HEK293 (cell line): Measurements from ENCODE around the gene SLC40A1.

Source experiments
- CTCF ChIA-PET: fragments of 350-600 bp; formaldehyde crosslinking; extraction: SDS; loops from one replicate; lab custom pipeline; 2021; ENCODE audit warnings: antibody characterized with exemption; lab: Yijun Ruan, JAX
- POLR2A ChIA-PET: fragments of 300-600 bp; formaldehyde crosslinking; extraction: SDS; loops from one replicate; lab custom pipeline; 2020; ENCODE audit warnings: antibody characterized with exemption, inconsistent platforms; lab: Yijun Ruan, JAX
- H3K27ac ChIP-seq: fragments of 200-500 bp; sonication (Bioruptor generic); 2 replicates; pipeline ENCODE4 v1.5.1; 2014; ENCODE audit warnings: low read depth, low read length, control low read depth, inconsistent platforms; ENCODE audit errors: extremely low read depth
- H3K36me3 ChIP-seq, 2 experiments: fragments of 200-500 bp in 1 of 2; sonication (Bioruptor generic) in 1 of 2; 1 replicate in 1 of 2; 2 replicates in 1 of 2; pipeline ENCODE4 v1.5.1; 2014 to 2017; ENCODE audit warnings: inconsistent platforms in 2 of 2, low read length in 2 of 2; ENCODE audit not compliant: control insufficient read depth in 2 of 2, insufficient read depth in 1 of 2
- H3K4me1 ChIP-seq: fragments of 200-500 bp; sonication (Bioruptor generic); 2 replicates; pipeline ENCODE4 v1.5.1; 2014; ENCODE audit warnings: mild to moderate bottlenecking, low read length, inconsistent platforms; ENCODE audit not compliant: control insufficient read depth, insufficient read depth
- H3K4me3 ChIP-seq: 2 replicates; pipeline ENCODE4 v1.5.1; 2011; ENCODE audit warnings: low read depth, mild to moderate bottlenecking, control low read depth, low read length, moderate library complexity
- H3K9me3 ChIP-seq: fragments of 200-500 bp; sonication (Bioruptor generic); 2 replicates; pipeline ENCODE4 v1.5.1; 2014; ENCODE audit warnings: low read depth, low read length, inconsistent platforms; ENCODE audit not compliant: control insufficient read depth, insufficient read depth
- PRDM10 ChIP-seq: fragments of 450-650 bp; formaldehyde crosslinking; IDR thresholded peaks from 2 replicates; pipeline ENCODE4 v1.5.1; 2016; ENCODE audit warnings: missing biosample characterization, missing genetic modification characterization
- SALL2 ChIP-seq: fragments of 450-650 bp; formaldehyde crosslinking; IDR thresholded peaks from 2 replicates; pipeline ENCODE4 v1.5.0; 2017; ENCODE audit warnings: missing biosample characterization, mild to moderate bottlenecking, missing genetic modification characterization, borderline replicate concordance
- SP7 ChIP-seq: fragments of 450-650 bp; formaldehyde crosslinking; IDR thresholded peaks from 2 replicates; pipeline ENCODE4 v1.5.1; 2016; ENCODE audit warnings: missing biosample characterization, missing genetic modification characterization
- TCF7L2 ChIP-seq: IDR thresholded peaks from 2 replicates; pipeline ENCODE4 v1.6.1; 2011; ENCODE audit warnings: low read depth, mild to moderate bottlenecking, inconsistent platforms, low read length, moderate library complexity, borderline replicate concordance
- YY1 ChIP-seq: fragments of 450-650 bp; formaldehyde crosslinking; IDR thresholded peaks from 2 replicates; pipeline ENCODE4 v1.5.1; 2018; ENCODE audit warnings: missing biosample characterization, missing genetic modification characterization
- ZBTB6 ChIP-seq: fragments of 450-650 bp; formaldehyde crosslinking; IDR thresholded peaks from 2 replicates; pipeline ENCODE4 v1.5.1; 2017; ENCODE audit warnings: missing biosample characterization, missing genetic modification characterization
- ZFP3 ChIP-seq: fragments of 450-650 bp; formaldehyde crosslinking; IDR thresholded peaks from 2 replicates; pipeline ENCODE4 v1.5.1; 2016; ENCODE audit warnings: low read depth, missing biosample characterization, missing genetic modification characterization
- ZNF132 ChIP-seq: fragments of 450-650 bp; formaldehyde crosslinking; IDR thresholded peaks from 2 replicates; pipeline ENCODE4 v1.5.1; 2017; ENCODE audit warnings: missing biosample characterization, missing genetic modification characterization, borderline replicate concordance
- ZNF214 ChIP-seq: fragments of 450-650 bp; formaldehyde crosslinking; IDR thresholded peaks from 2 replicates; pipeline ENCODE4 v1.5.1; 2017; ENCODE audit warnings: missing biosample characterization, mild to moderate bottlenecking, missing genetic modification characterization, borderline replicate concordance
- ZNF394 ChIP-seq: fragments of 450-650 bp; formaldehyde crosslinking; IDR thresholded peaks from 2 replicates; pipeline ENCODE4 v1.5.1; 2016; ENCODE audit warnings: missing biosample characterization, missing genetic modification characterization, mild to moderate bottlenecking, moderate library complexity, borderline replicate concordance
- ZNF433 ChIP-seq: fragments of 450-650 bp; formaldehyde crosslinking; IDR thresholded peaks from 2 replicates; pipeline ENCODE4 v1.5.1; 2016; ENCODE audit warnings: missing biosample characterization, missing genetic modification characterization, low read depth
- ZNF514 ChIP-seq: fragments of 450-650 bp; formaldehyde crosslinking; IDR thresholded peaks from 2 replicates; pipeline ENCODE4 v1.5.1; 2016; ENCODE audit warnings: missing biosample characterization, missing genetic modification characterization
- ZNF544 ChIP-seq: fragments of 450-650 bp; formaldehyde crosslinking; IDR thresholded peaks from 2 replicates; pipeline ENCODE4 v1.5.0; 2017; ENCODE audit warnings: missing biosample characterization, missing genetic modification characterization
- ZNF571 ChIP-seq: fragments of 450-650 bp; formaldehyde crosslinking; IDR thresholded peaks from 2 replicates; pipeline ENCODE4 v1.5.0; 2017; ENCODE audit warnings: missing biosample characterization, missing genetic modification characterization
- ZNF621 ChIP-seq: fragments of 450-650 bp; formaldehyde crosslinking; IDR thresholded peaks from 2 replicates; pipeline ENCODE4 v1.5.1; 2017; ENCODE audit warnings: missing biosample characterization, missing genetic modification characterization
- ZNF645 ChIP-seq: fragments of 450-650 bp; formaldehyde crosslinking; IDR thresholded peaks from 2 replicates; pipeline ENCODE4; 2016; ENCODE audit warnings: missing biosample characterization, missing genetic modification characterization
- ZNF785 ChIP-seq: fragments of 450-650 bp; formaldehyde crosslinking; IDR thresholded peaks from 2 replicates; pipeline ENCODE4 v1.5.1; 2016; ENCODE audit warnings: missing biosample characterization, missing genetic modification characterization
- ZNF791 ChIP-seq: fragments of 450-650 bp; formaldehyde crosslinking; IDR thresholded peaks from 2 replicates; pipeline ENCODE4 v1.5.1; 2016; ENCODE audit warnings: missing biosample characterization, missing genetic modification characterization
- TF ChIP-seq, protein P1 (sequence below): fragments of 450-650 bp; IDR thresholded peaks from 2 replicates; pipeline ENCODE4 v1.5.1; 2018; ENCODE audit warnings: missing biosample characterization, mild to moderate bottlenecking, missing genetic modification characterization
- TF ChIP-seq, protein P2 (sequence below): fragments of 450-650 bp; formaldehyde crosslinking; IDR thresholded peaks from 2 replicates; pipeline ENCODE4 v1.5.1; 2016; ENCODE audit warnings: missing biosample characterization, missing genetic modification characterization, low read depth

Gene SLC40A1

GRCh38 chr2:189585226-189585756 is 4.7 kb upstream of the SLC40A1 start:
- Histone ChIP-seq H3K36me3 (no peaks in the 10 kb centered on the region), H3K4me1 (no peaks in the 10 kb centered on the region), H3K9me3 (no peaks in the 10 kb centered on the region), H3K4me3 (no peak overlapping the region)
- POLR2A ChIA-PET: no interaction called here
- TF ChIP-seq ZNF791 (no peak), ZNF214 (tag by site-specific recombination) (no peak), SALL2 (tag by site-specific recombination) (no peak), ZBTB6 (tag by site-specific recombination) (no peak), ZNF433 (no peak), ZNF394 (tag by site-specific recombination) (no peak), SP7 (tag by site-specific recombination) (no peak), ZFP3 (no peak), ZNF132 (tag by site-specific recombination) (no peak)
- TF ChIP-seq, protein P1, sequence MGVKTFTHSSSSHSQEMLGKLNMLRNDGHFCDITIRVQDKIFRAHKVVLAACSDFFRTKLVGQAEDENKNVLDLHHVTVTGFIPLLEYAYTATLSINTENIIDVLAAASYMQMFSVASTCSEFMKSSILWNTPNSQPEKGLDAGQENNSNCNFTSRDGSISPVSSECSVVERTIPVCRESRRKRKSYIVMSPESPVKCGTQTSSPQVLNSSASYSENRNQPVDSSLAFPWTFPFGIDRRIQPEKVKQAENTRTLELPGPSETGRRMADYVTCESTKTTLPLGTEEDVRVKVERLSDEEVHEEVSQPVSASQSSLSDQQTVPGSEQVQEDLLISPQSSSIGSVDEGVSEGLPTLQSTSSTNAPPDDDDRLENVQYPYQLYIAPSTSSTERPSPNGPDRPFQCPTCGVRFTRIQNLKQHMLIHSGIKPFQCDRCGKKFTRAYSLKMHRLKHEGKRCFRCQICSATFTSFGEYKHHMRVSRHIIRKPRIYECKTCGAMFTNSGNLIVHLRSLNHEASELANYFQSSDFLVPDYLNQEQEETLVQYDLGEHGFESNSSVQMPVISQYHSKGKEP (tag by site-specific recombination): no peak
- TF ChIP-seq, all 188 proteins: peak for 0
- no peak overlapping the region for H3K27ac ChIP-seq
- CTCF ChIA-PET: interaction anchor here (0.9 kb wide), 1 partner anchor 76 kb away, joined by 3 read pairs; the partner anchor contains the start of gene ASNSD1

GRCh38 chr2:189584686-189585085 is 4.1 kb upstream of the SLC40A1 start:
- POLR2A ChIA-PET: no interaction called here
- H3K36me3 ChIP-seq: no peaks in the 10 kb centered on the region
- no peak for TF ChIP-seq ZNF544 (tag by site-specific recombination)
- peak; percentile 81 for TF ChIP-seq PRDM10 (tag by site-specific recombination)
- H3K4me1 ChIP-seq: no peaks in the 10 kb centered on the region
- H3K4me3 ChIP-seq: no peak overlapping the region
- H3K9me3 ChIP-seq: no peaks in the 10 kb centered on the region
- CTCF ChIA-PET: interaction anchor here (0.9 kb wide), 1 partner anchor 77 kb away, joined by 3 read pairs; the partner anchor contains the start of gene ASNSD1
- H3K27ac ChIP-seq: no peak overlapping the region

DNA sequence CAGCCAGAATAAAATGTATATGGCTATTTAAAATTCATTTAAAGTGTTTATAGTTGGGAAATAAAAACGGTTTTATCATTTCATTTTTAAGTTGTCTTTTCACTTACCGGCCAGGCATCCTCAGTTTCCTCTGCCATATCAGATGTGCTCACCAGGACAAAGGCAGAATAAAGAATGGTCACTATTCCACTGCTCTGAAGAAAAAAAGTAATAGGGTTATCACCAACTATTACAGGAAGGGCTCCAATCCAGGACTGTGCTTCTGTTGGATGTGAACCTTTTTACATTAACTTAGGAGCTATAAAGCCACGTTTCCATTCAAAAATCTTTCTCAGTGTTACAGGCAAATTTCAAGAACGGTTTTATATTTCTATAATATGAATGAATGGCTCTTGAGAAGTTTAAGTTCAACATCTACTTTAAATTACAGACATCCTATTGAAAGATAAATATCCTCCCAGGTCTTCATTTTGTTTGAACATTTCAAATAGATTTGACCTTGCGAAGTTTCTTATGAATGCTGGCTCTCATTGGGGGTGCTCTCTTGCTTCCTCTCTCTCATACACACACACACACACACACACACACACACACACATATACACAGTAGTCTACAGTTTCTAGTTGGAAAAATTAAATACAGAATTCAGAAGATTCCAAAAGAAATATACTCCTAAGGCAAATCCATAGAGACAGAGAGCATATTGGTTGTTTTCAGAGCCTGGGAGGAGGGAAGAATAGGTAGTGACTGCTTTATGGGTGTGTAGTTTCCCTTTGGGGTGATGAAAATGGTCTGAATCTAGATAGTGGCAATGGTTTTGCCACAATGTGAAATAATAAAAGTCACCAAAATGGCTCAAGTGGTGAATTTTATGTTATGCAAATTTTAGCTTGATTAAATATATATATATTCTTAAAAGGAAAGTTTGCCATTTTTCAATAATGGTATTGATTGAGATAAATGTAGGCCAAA is 2.9 kb upstream of the SLC40A1 start:
- Histone ChIP-seq H3K27ac (no peak overlapping the region), H3K36me3 (no peaks in the 10 kb centered on the region), H3K4me3 (no peak overlapping the region), H3K9me3 (no peaks in the 10 kb centered on the region), H3K4me1 (no peaks in the 10 kb centered on the region)
- ChIA-PET POLR2A (no interaction called here), CTCF (interaction anchor here (0.6 kb wide), 1 partner anchor 19 kb away, joined by 3 read pairs; no protein-coding TSS in a partner anchor)
- no peak for TF ChIP-seq TCF7L2
- TF ChIP-seq, protein P2, sequence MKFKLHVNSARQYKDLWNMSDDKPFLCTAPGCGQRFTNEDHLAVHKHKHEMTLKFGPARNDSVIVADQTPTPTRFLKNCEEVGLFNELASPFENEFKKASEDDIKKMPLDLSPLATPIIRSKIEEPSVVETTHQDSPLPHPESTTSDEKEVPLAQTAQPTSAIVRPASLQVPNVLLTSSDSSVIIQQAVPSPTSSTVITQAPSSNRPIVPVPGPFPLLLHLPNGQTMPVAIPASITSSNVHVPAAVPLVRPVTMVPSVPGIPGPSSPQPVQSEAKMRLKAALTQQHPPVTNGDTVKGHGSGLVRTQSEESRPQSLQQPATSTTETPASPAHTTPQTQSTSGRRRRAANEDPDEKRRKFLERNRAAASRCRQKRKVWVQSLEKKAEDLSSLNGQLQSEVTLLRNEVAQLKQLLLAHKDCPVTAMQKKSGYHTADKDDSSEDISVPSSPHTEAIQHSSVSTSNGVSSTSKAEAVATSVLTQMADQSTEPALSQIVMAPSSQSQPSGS: no peak
- TF ChIP-seq ZNF785 (tag by site-specific recombination): no peak
- TF ChIP-seq ZNF571 (tag by site-specific recombination): no peak
- no peak for TF ChIP-seq ZNF514 (tag by site-specific recombination)
- TF ChIP-seq YY1 (tag by site-specific recombination): no peak
- no peak for TF ChIP-seq ZNF621 (tag by site-specific recombination)
- no peak for TF ChIP-seq ZNF645
